ENCODE data around the gene PKNOX2. TPM values are rescaled to one million over a fixed set of nuclear protein-coding genes. Genes with fewer than 3 reads are reported as not detected.

The PKNOX2 gene
- total RNA-seq, 1 experiment from 2014 or later: not detected

- Mint-ChIP-seq H3K9me3 (ENCODE audit: unreplicated experiment) (no peaks in the 10 kb centered on the region), H3K27me3 (ENCODE audit: insufficient read depth, unreplicated experiment) (peaks cover 29% of the 10 kb centered on the region), H3K36me3 (ENCODE audit: insufficient read depth, unreplicated experiment) (no peaks in the 10 kb centered on the region), H3K27ac (ENCODE audit: unreplicated experiment) (no peak overlapping the region), H3K4me3 (ENCODE audit: unreplicated experiment) (no peak overlapping the region), H3K4me1 (ENCODE audit: low read depth, unreplicated experiment) (no peaks in the 10 kb centered on the region)
- DNase-seq: no peak
- CTCF ChIA-PET: interaction anchor here (1.1 kb wide), 1 partner anchor 47 kb away, joined by 3 read pairs; no protein-coding TSS in a partner anchor
- TF ChIP-seq, protein P1, sequence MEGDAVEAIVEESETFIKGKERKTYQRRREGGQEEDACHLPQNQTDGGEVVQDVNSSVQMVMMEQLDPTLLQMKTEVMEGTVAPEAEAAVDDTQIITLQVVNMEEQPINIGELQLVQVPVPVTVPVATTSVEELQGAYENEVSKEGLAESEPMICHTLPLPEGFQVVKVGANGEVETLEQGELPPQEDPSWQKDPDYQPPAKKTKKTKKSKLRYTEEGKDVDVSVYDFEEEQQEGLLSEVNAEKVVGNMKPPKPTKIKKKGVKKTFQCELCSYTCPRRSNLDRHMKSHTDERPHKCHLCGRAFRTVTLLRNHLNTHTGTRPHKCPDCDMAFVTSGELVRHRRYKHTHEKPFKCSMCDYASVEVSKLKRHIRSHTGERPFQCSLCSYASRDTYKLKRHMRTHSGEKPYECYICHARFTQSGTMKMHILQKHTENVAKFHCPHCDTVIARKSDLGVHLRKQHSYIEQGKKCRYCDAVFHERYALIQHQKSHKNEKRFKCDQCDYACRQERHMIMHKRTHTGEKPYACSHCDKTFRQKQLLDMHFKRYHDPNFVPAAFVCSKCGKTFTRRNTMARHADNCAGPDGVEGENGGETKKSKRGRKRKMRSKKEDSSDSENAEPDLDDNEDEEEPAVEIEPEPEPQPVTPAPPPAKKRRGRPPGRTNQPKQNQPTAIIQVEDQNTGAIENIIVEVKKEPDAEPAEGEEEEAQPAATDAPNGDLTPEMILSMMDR (IDR thresholded peaks at IDR 0.05; ENCODE audit: insufficient read depth in 1 of 2, low read depth in 1 of 2, low read length in 1 of 2, severe bottlenecking in 1 of 2, unreplicated experiment in 1 of 2): no peak
- POLR2A ChIA-PET: no interaction called here
- Histone ChIP-seq H3K36me3 (ENCODE audit: control insufficient read depth, insufficient read depth, low read length) (no peaks in the 10 kb centered on the region), H3K9me3 (no peaks in the 10 kb centered on the region), H3K27me3 (replicated peaks; ENCODE audit: control insufficient read depth, insufficient read depth, low read length) (no peaks in the 10 kb centered on the region), H3K4me1 (no peaks in the 10 kb centered on the region; the same call in 1 of the 2 replicates), H3K4me3 (ENCODE audit: low read depth, low read length) (no peak overlapping the region)
- no TSS peak for BruUV-seq (replicated peaks)
- intact Hi-C loops (cut with micrococcal nuclease; ENCODE audit: unreplicated experiment): no loop called here
Measured at GRCh38 chr11:125476721-125477120, 312.2 kb downstream of the PKNOX2 start.

DNA sequence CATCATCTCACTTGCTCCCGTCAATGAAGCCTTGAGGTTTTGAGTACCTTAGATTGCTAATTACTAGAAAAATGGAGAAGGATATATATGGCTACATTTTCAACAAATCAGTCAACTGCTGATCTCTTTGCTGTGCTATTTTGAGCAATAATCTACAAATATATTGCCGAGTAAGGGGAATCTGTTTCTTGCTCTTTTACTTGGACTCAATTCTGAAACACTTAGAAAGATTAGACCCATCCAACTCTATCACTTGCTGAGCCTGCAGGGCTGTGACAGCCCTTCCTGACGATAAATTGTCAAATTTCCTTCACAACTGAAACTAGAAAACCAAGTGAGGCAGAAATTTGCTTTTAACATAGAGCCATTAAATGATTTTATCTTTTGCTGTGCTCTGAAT, 314.6 kb downstream of the PKNOX2 start:
- no peak overlapping the region for H3K4me3 Mint-ChIP-seq (ENCODE audit: unreplicated experiment)
- ChIA-PET CTCF (no interaction called here), POLR2A (no interaction called here)

DNA sequence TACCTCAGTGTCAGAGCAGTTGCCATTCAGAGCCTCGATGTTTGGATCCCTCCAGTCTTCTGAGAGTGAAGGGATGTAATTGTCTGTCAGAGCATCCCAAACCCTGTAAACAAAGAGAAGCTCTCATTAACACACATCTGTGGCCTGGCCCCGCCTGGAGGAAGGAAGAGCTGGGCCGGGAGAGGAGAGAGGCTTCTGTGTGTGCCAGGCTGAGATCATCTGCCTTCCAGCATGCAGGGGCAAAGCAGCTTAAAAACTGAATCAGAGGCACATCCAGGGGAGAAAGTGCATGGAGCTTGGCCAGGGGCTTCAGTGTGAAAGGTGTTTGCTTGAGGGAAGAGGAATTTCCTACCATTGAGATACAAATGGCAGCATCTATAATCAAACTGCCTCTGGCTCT, 317.0 kb downstream of the PKNOX2 start:
- Mint-ChIP-seq H3K9me3 (ENCODE audit: unreplicated experiment) (no peaks in the 10 kb centered on the region), H3K27ac (ENCODE audit: unreplicated experiment) (no peak overlapping the region), H3K4me1 (ENCODE audit: low read depth, unreplicated experiment) (peaks cover 7% of the 10 kb centered on the region), H3K36me3 (ENCODE audit: insufficient read depth, unreplicated experiment) (no peaks in the 10 kb centered on the region), H3K4me3 (ENCODE audit: unreplicated experiment) (no peak overlapping the region), H3K27me3 (ENCODE audit: insufficient read depth, unreplicated experiment) (peaks cover 24% of the 10 kb centered on the region)
- CTCF ChIA-PET: no interaction called here
- Histone ChIP-seq H3K9me3 (no peaks in the 10 kb centered on the region), H3K4me3 (ENCODE audit: low read depth, low read length) (no peak overlapping the region), H3K36me3 (ENCODE audit: control insufficient read depth, insufficient read depth, low read length) (no peaks in the 10 kb centered on the region), H3K27me3 (replicated peaks; ENCODE audit: control insufficient read depth, insufficient read depth, low read length) (no peaks in the 10 kb centered on the region), H3K4me1 (peaks cover 4% of the 10 kb centered on the region; the same call in 1 of the 2 replicates)
- POLR2A ChIA-PET: no interaction called here
- TF ChIP-seq, protein P1 (IDR thresholded peaks at IDR 0.05; ENCODE audit: insufficient read depth in 1 of 2, low read depth in 1 of 2, low read length in 1 of 2, severe bottlenecking in 1 of 2, unreplicated experiment in 1 of 2): no peak
- no peak for DNase-seq
- intact Hi-C loops (cut with micrococcal nuclease; ENCODE audit: unreplicated experiment): no loop called here
- BruUV-seq (replicated peaks): no TSS peak

More for the DNA sequence above, 314.6 kb downstream of the PKNOX2 start:
- H3K4me3 ChIP-seq (ENCODE audit: low read depth, low read length): no peak overlapping the region
- no peaks in the 10 kb centered on the region for H3K9me3 ChIP-seq
- H3K36me3 ChIP-seq (ENCODE audit: control insufficient read depth, insufficient read depth, low read length): no peaks in the 10 kb centered on the region
- BruUV-seq (replicated peaks): no TSS peak
- TF ChIP-seq, protein P1 (IDR thresholded peaks at IDR 0.05; ENCODE audit: insufficient read depth in 1 of 2, low read depth in 1 of 2, low read length in 1 of 2, severe bottlenecking in 1 of 2, unreplicated experiment in 1 of 2): no peak
- Mint-ChIP-seq H3K4me1 (ENCODE audit: low read depth, unreplicated experiment) (peaks cover 6% of the 10 kb centered on the region), H3K27ac (ENCODE audit: unreplicated experiment) (no peak overlapping the region), H3K27me3 (ENCODE audit: insufficient read depth, unreplicated experiment) (peaks cover 29% of the 10 kb centered on the region), H3K36me3 (ENCODE audit: insufficient read depth, unreplicated experiment) (no peaks in the 10 kb centered on the region), H3K9me3 (ENCODE audit: unreplicated experiment) (no peaks in the 10 kb centered on the region)
- no peaks in the 10 kb centered on the region for H3K27me3 ChIP-seq (replicated peaks; ENCODE audit: control insufficient read depth, insufficient read depth, low read length)
- intact Hi-C loops (cut with micrococcal nuclease; ENCODE audit: unreplicated experiment): no loop called here
- DNase-seq: no peak
- H3K4me1 ChIP-seq: peaks cover 4% of the 10 kb centered on the region; the same call in 1 of the 2 replicates

Other genes starting within 250 kb of the PKNOX2 start
- not detected in 2 replicates for gene HEPN1, start 245.5 kb upstream of the PKNOX2 start, total RNA-seq (2022)
- 0.11 TPM in 1 of 2 replicates, not detected in the other for gene HEPACAM, start 228.7 kb upstream of the PKNOX2 start, total RNA-seq (2022)
- 4.0 TPM in 2 replicates for gene CCDC15, start 210.5 kb upstream of the PKNOX2 start, total RNA-seq (2022)
- gene SLC37A2, start 101.4 kb upstream of the PKNOX2 start, total RNA-seq (2022): 11.4 and 13.8 TPM in 2 replicates
- gene TMEM218, start 53.1 kb upstream of the PKNOX2 start, total RNA-seq (2022): 15.5 and 20.3 TPM in 2 replicates

Data from Caco-2 (cell line).